PFSK-1 (cell line): ENCODE results near the gene KIF2C.

Experiments used
- FOXP2 ChIP-seq: optimal IDR thresholded peaks from 2 replicates; pipeline ENCODE3; 2011; ENCODE audit warnings: borderline replicate concordance, control low read depth, inconsistent platforms; ENCODE audit not compliant: insufficient read depth; ENCODE audit errors: extremely low read length, extremely low read depth
- POLR2AphosphoS5 ChIP-seq: IDR thresholded peaks from 2 replicates; pipeline ENCODE4 v1.6.1; 2012; ENCODE audit warnings: low read depth, mild to moderate bottlenecking, control low read depth, low read length, moderate library complexity
- SIN3A ChIP-seq: IDR thresholded peaks from 2 replicates; pipeline ENCODE4 v1.6.1; 2012; ENCODE audit warnings: mild to moderate bottlenecking, low read length, moderate library complexity, borderline replicate concordance; ENCODE audit not compliant: insufficient read depth
- TAF1 ChIP-seq: IDR thresholded peaks from 2 replicates; pipeline ENCODE4 v1.6.1; 2012; ENCODE audit warnings: low read length, control low read depth, borderline replicate concordance; ENCODE audit not compliant: insufficient read depth
- TF ChIP-seq, protein P1 (sequence below), 2 experiments: IDR thresholded peaks; 2 replicates each; pipeline versions ENCODE4 v1.6.1 to v1.8.0; 2011 to 2012; ENCODE audit warnings: low read depth in 2 of 2, low read length in 2 of 2, control low read depth in 1 of 2, inconsistent platforms in 1 of 2, mild to moderate bottlenecking in 1 of 2, moderate library complexity in 1 of 2; ENCODE audit not compliant: insufficient read depth in 1 of 2

KIF2C gene

DNA sequence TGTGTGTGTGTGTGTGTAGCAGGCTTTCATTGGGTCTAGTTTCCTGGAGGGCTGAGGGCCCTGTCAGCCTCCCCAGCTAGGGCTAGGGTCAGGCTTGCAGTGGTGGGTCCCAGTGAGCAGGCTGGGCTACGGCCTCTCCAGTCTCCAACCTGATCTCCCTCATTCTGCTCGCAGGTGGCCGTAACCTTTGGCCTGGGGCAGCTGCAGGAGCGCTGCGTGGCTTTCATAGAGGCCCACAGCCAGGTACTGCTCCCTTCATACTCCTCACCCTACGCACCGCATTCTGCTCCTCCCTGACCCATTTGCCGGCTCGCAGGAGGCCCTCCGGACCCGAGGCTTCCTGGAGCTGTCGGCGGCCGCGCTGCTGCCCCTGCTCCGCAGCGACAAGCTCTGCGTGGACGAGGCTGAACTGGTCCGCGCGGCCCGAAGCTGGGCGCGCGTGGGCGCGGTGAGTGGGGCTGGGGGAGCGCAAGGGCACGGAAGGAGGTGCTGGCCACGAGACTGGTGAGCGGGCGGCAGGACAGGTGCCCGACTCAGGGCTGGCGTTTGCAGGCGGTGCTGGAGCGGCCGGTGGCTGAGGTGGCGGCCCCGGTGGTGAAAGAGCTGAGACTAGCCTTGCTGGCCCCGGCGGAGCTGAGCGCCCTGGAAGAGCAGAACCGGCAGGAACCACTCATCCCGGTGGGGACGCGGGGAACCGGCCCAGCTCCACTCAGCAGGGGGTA is 73.3 kb downstream of the KIF2C start:
- TF ChIP-seq POLR2AphosphoS5 (no peak), TAF1 (no peak), FOXP2 (no peak), SIN3A (no peak)
- TF ChIP-seq, protein P1, sequence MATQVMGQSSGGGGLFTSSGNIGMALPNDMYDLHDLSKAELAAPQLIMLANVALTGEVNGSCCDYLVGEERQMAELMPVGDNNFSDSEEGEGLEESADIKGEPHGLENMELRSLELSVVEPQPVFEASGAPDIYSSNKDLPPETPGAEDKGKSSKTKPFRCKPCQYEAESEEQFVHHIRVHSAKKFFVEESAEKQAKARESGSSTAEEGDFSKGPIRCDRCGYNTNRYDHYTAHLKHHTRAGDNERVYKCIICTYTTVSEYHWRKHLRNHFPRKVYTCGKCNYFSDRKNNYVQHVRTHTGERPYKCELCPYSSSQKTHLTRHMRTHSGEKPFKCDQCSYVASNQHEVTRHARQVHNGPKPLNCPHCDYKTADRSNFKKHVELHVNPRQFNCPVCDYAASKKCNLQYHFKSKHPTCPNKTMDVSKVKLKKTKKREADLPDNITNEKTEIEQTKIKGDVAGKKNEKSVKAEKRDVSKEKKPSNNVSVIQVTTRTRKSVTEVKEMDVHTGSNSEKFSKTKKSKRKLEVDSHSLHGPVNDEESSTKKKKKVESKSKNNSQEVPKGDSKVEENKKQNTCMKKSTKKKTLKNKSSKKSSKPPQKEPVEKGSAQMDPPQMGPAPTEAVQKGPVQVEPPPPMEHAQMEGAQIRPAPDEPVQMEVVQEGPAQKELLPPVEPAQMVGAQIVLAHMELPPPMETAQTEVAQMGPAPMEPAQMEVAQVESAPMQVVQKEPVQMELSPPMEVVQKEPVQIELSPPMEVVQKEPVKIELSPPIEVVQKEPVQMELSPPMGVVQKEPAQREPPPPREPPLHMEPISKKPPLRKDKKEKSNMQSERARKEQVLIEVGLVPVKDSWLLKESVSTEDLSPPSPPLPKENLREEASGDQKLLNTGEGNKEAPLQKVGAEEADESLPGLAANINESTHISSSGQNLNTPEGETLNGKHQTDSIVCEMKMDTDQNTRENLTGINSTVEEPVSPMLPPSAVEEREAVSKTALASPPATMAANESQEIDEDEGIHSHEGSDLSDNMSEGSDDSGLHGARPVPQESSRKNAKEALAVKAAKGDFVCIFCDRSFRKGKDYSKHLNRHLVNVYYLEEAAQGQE (IDR thresholded peaks at IDR 0.05; ENCODE audit: insufficient read depth in 1 of 2, low read depth in 2 of 2, low read length in 2 of 2): no peak

DNA sequence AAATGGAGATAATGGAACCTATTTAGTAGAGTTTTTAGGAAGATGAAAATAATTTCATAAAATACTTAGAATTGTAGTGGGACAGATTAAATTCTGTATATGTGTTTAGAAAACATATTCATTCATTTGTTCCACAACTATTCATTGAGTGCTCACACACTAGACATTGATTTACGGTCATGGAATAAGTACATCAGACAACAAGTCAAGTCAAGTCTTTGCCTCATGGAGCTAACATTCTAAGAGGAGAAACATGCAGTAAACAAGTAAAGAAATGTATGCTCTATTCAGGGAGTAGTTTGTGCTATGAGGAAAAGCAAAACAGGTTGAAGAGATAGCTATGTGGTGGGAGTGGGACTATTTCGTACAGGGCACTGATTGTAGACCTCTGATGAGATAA is 77.7 kb downstream of the KIF2C start:
- no peak for TF ChIP-seq POLR2AphosphoS5
